Stimulated activated CD8-positive, alpha-beta memory T cell treated with anti-CD3 and anti-CD28 coated beads, Interleukin-2, amount 100 ng/mL, for 1 hour (primary cell): ENCODE data around the gene P2RX4.
"Not testable (repeated sequence)": the region's sequence is repeated elsewhere in the genome, so short reads cannot be mapped to it uniquely, and the experiment has no call there.

Experiments used
- DNase-seq, 2 donors: peaks; one replicate each; pipeline ENCODE4 v3.0.0-alpha.2; 2020; ENCODE audit warnings: low read depth in 2 of 2

The P2RX4 gene

DNA sequence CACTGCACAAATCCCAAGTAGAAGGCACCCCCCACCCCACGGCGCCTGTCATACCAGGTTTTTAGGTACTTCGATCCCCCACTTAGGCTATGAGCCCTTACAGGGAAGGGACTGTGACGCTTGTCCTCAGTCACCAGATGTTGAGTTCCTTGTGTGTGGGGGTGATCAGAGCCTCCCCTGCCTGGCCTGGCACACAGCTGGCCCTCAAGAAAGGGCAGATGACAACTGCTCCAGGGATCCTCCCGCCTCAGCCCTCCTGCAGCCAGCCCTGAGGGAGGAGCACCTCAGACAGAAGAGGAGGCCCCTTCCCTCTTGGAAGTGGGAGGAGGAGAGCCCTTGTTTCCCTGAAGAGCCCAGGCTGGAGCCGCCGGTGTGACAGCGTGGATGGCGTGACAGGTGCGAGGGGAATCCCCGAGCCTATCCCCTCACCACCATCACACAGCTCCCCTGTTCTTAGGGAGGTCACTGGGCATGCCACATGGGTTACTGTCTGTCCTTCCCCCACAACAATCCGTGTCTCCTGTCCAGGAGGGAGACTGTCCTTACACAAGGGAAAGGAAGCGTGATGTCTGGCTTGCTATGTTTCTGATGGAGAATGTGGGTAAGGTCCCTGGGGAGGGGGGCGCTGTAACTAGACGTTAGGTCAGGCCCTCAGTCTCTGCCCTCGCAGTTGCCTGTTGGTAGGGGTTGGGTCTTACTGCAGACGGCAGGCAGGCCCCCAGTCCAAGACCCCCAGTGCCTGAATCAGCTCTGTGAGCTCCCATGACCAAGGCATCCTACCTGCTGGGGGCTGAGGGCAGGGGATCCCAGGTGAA lies 31.4 kb downstream of the P2RX4 start:
- no peak for DNase-seq

DNA sequence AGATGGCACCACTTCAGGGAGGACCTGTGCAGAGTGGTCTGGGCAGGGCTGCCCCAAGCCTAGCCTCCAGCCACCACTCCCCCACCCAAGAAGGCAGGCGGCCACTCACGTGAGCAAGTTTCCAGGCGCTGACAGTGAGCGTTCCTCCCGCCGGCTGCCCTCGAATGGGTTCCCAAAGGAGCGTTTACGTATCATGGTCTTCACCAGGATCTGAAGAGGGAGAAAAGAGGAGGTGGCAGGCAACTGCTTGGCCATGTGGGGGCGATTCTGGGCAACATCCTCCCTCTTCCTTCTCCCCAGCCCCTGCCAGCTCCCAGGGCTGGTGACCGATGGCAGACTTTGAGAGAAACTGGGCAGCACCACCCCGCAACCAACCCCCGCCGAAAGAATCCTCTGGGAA lies 35.1 kb downstream of the P2RX4 start:
- DNase-seq: no peak

DNA sequence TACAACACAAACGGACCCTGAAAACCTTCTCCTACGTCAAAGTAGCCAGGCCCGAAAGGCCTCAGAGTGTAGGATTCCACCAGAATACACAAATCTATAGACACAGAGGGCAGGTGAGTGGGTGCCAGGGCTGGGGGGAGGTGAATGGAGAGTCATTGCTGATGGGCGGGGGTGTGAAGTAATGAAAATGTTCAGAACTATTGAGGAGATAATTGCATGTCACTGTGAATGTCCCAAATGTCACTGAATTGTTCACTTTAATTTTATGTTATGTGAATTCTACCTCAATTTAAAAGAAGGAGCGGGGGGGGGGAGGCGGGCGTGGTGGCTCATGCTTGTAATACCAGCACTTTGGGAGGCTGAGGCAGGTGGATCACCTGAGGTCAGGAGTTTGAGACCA lies 36.0 kb downstream of the P2RX4 start:
- no peak for DNase-seq

DNA sequence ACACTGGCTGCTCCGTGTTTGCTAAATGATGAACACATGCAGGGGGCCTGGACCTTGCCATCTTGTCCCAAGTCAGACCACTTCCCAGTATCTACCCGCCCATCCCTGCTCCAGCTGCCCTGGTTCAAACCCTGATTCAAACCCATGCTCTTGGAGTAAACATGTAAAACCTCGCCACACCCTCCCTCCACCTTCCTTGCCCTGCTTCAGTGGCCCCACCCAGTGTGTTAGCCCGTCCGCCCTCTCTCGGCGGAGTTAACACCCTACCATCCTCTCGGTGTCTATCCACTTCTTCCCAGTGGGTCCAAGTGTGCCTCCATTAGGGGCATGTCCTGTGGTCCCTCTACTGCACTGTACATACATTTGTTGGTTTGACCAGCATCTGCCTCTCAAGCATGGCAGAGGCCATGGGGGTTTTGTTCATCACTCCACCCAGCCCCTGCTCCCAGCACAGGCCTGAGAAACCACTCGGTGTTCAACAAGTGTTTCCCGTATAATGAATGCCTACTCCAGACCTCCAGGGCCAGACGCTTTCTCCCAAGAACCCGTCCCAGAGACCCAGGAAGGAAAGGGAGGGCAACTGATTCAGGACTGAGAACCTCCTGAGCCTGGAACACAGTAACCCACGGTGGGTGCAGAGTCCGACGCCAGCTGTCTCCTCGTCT lies 37.1 kb downstream of the P2RX4 start:
- no peak for DNase-seq

DNA sequence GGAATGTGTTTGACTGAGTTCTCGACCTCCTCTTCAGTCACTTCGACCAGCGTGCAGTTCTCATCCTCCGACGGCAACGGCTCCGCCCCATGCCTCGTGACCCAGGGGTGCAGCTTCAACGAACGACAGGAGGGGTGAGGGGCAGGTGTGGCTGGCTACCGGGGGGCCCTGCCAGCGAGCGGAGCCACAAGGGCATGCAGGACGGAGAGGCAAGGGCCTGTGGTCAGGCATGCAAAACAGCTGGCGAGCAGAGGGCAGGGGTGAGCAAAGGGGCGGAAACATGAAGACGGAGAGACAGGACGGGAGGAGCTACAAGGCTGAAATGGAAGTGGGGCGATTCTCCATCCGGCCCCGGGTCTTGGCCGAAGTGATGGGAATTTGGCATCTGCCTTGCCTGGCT lies 38.7 kb downstream of the P2RX4 start:
- DNase-seq: no peak

GRCh38 chr12:121250359-121250758 lies 40.4 kb downstream of the P2RX4 start:
- no peak for DNase-seq

DNA sequence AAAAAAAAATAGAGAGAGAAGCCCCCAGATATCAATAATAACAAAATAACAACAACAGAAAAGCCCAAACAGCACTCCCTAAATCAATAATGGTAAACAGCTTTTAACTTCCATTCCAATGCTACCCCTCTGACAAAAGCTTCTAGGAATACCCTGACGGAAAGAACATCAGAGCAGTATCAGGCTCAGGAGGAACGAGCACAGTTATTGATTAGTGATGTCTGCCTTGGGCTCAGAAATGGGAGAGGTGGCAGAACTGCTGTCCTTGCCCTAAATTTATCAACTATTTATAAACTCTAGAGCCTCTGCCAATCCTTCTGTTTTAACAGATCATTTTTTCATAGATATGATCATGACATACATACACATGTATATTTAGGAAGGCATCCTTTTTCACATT lies 41.9 kb downstream of the P2RX4 start:
- no peak for DNase-seq

DNA sequence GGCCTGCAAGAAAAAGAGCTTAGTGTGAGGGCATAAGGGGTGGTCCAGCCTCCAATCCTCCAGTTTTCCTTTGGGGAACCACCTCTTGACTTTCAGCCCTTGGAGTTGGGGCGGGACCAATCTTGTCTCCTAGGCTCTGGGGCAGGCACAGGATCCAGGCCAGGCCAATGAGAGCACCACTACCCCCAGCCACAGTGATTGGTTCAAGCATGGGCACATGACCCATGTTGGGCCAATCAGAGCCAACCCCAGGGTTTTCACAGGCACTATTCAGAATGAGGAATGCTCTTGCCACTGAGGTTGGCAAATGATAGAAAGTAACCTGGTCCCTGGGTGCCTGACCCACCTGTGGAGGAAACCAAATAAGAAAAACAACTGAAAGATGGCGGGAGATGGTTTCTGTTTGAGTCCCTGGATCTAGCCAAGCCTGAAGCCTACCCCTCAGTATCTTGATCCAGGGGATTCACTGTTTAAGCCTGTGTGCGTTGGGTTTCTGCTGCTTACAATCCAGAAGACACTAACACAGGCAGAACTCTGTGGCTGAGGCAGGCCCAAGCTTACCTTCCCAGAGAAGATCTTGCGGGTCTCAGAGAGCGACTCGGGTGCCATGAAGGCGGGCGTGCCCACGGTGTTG lies 42.9 kb downstream of the P2RX4 start:
- DNase-seq: no peak

- no peak for DNase-seq
Observed at GRCh38 chr12:121253638-121254335, 43.9 kb downstream of the P2RX4 start.

GRCh38 chr12:121255433-121255832 lies 45.5 kb downstream of the P2RX4 start:
- no peak for DNase-seq

DNA sequence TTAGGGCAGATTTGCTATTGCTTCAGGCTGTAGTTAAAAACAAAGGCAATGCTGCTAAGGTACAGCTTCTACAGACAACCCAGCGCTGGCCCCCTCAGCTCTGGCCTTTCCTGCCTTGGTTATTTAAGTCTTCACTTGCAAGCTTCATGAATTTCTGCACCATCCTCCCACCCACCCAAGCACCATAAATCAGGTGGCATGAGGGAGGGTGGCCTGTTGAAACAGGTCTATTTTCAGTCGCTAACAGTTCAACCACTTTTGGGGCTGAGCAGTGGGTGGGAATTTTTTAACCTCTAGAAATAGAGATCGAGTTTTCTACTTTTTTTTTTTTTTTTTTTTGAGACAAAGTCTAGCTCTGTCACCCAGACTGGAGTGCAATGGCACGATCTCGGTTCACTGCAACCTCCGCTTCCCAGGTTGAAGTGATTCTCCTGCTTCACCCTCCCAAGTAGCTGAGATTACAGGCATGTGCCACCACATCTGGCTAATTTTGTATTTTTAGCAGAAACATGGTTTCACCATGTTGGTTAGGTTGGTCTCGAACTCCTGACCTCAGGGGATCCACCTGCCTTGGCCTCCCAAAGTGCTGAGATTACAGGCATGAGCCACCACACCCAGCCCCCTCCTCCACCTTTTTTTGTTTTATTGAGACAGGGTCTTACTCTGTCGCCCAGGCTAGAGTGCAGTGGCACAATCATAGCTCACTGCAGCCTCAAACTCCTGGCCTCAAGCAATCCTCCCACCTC lies 47.9 kb downstream of the P2RX4 start:
- not testable (repeated sequence) for DNase-seq

GRCh38 chr12:121259074-121259473 lies 49.1 kb downstream of the P2RX4 start:
- no peak for DNase-seq

DNA sequence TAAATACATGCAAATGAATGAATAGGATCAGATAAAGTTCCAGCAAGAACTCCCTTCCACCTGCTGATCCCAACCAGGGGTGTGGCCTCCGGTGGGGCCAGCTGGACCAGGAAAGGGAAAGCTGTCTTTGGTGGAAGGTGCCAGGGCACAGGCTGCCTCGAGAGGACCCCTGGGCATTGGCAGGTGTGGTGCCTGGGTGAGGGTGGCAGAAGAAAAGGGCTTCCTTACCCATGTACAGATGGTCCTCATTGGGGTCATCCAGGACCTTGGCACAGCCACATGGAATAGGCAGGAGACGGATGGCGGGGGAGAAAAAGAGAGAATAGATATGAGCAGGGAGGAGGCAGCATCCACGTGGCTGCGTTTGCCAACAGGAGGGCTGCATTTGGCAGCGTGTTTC lies 50.2 kb downstream of the P2RX4 start:
- no peak for DNase-seq

- no peak for DNase-seq
Observed at GRCh38 chr12:121261398-121261797, 51.5 kb downstream of the P2RX4 start.

DNA sequence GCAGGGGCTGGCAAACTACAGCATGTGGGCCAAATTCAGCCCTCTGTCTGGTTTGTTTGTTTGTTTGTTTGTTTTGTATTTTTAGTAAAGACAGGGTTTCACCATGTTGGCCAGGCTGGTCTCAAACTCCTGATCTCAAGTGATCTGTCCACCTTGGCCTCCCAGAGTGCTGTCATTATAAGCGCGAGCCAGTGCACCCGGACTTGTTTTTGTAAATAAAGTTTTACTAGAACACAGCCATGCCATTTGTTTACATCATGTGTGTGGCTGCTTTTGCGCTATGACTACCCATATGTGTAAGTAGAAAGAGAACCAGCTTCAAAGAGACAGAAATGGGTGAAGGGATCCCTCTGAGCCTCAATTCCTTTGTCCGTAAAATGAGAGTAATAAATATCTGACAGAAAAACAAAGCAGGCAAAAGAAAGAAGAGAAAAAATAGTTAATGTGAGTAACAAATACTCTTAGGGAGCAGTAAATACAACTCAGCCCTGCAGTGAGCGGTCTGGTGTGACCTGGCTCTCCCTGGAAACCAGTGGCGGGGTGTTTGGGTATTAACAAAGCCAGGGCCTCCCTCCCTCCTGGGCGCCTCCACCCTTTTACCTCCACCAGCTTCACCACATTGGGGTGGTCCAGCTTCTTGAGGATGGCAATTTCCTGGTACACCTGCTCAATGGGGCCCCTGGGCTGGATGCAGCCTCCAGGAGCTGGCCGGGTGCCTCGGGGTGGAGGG lies 53.4 kb downstream of the P2RX4 start:
- DNase-seq: no peak

DNA sequence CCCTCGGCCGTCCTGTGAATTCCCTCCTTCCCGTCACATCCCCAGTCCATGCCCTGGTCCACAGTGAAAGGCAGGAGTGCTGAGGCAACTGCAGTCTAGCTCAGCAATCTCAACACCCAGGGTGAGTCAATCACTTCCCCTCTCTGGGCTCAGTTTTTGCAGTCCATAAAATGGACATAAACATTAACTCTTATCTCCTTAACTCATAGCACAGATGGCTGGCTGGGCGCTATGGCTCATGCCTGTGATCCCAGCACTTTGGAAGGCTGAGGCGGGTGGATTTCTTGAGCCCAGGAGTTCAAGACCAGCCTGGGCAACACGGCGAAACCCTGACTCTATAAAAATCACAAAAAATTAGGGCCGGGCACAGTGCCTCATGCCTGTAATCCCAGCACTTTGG lies 54.2 kb downstream of the P2RX4 start:
- DNase-seq: no peak

DNA sequence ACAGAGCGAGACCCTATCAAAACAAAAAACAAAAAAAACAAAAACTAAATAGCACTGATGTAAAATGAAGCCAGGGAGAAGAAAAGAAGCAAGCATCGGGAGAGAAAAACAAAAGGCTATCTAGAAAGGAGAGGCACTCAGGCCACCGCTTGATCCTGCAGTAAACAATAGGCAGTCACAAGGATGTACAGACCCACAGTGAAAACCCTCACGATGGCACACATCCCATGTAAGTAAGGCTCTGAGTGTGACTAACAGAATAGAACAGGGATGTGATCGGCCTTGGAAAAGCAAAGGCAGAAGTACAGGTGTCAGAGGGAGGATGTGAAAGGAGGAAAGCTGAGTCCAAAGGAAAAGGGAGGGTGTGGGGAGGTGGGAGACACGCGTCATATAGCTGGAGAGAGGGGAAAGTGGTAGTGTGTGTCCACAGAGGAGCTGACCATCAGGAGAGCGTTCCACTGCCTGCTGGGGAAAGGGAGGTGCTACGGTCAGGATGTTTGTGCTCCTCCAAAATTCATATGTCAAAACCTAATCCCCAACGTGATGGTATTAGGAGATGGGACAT lies 55.1 kb downstream of the P2RX4 start:
- DNase-seq: no peak

GRCh38 chr12:121267822-121268221 lies 57.9 kb downstream of the P2RX4 start:
- DNase-seq: no peak

- no peak for DNase-seq
Observed at GRCh38 chr12:121273364-121273896, 63.5 kb downstream of the P2RX4 start.

DNA sequence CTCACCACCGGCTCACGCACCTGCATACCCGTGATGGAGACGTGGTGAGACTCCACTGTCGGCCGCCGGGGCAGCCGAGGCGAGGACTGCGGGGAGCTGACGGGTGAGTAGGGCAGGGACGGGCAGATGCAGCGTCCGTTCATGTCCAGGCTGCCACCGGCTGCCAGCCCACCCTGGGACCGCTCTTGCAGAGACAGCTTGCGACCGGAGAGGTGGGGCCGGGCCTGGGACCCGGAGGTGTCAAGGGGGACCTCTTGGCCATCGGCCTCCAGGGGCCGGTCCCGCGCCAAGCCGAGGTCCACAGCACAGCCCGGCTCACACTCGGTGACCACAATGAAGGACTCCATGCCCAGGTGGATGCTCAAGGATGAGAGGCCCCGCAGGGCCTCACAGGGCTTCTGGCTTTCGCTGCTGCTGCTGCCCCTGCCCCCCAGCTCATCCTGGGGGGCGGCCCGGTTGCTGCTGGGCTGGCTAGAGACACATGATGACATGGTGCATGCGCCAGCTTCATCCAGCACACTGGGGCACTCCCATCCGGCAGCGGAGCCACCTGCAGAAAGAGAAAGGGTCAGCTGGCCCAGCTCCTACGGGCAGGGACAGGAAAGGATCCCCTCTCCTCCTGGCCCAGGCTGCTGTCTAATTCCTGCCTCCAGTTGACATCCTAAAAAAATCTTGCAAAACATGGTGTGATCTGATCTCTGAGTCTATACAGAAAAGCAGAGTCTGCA lies 64.3 kb downstream of the P2RX4 start:
- DNase-seq: no peak
